CD4-positive, alpha-beta T cell treated with Interleukin-4 for 1 hour (primary cell): ENCODE results near the gene AQP9.
"Not testable (repeated sequence)": the region's sequence is repeated elsewhere in the genome, so short reads cannot be mapped to it uniquely, and the experiment has no call there.

Experiments
- DNase-seq, 2 donors: peaks; one replicate each; pipeline ENCODE4 v3.0.0-alpha.2; 2020 to 2022

The AQP9 gene

GRCh38 chr15:58138106-58138505 lies at the start of gene AQP9:
Gene AQP9, plus strand, starts transcription at chr15:58138381. Its CDS starts 185 bp downstream, at chr15:58138566.
- DNase-seq, result peak in 1 of 2 donors; percentile 50

- no peak for DNase-seq
Measured at GRCh38 chr15:58095415-58095814, 42.8 kb upstream of the AQP9 start.

- no peak for DNase-seq
Measured at GRCh38 chr15:58096529-58097084, 41.6 kb upstream of the AQP9 start.

GRCh38 chr15:58103482-58103881 lies 34.7 kb upstream of the AQP9 start:
- no peak for DNase-seq

GRCh38 chr15:58108117-58108516 lies 30.1 kb upstream of the AQP9 start:
- DNase-seq, result no peak

GRCh38 chr15:58109419-58109818 lies 28.8 kb upstream of the AQP9 start:
- no peak for DNase-seq

- DNase-seq, result no peak
Measured at GRCh38 chr15:58110999-58111717, 27.0 kb upstream of the AQP9 start.

GRCh38 chr15:58111718-58112104 lies 26.5 kb upstream of the AQP9 start:
- no peak for DNase-seq

GRCh38 chr15:58113358-58113757 lies 24.8 kb upstream of the AQP9 start:
- not testable (repeated sequence) for DNase-seq

GRCh38 chr15:58114388-58114787 lies 23.8 kb upstream of the AQP9 start:
- DNase-seq, result no peak

GRCh38 chr15:58114812-58115211 lies 23.4 kb upstream of the AQP9 start:
- no peak for DNase-seq

GRCh38 chr15:58115692-58116091 lies 22.5 kb upstream of the AQP9 start:
- no peak for DNase-seq

- DNase-seq, result no peak
Measured at GRCh38 chr15:58117619-58118018, 20.6 kb upstream of the AQP9 start.

GRCh38 chr15:58118272-58118671 lies 19.9 kb upstream of the AQP9 start:
- DNase-seq, result no peak

- no peak for DNase-seq
Measured at GRCh38 chr15:58119016-58119415, 19.2 kb upstream of the AQP9 start.

GRCh38 chr15:58124585-58124984 lies 13.6 kb upstream of the AQP9 start:
- DNase-seq, result no peak

- no peak for DNase-seq
Measured at GRCh38 chr15:58125333-58125732, 12.8 kb upstream of the AQP9 start.

GRCh38 chr15:58134886-58135285 lies 3.3 kb upstream of the AQP9 start:
- DNase-seq, result no peak

- DNase-seq, result no peak
Measured at GRCh38 chr15:58135511-58136174, 2.5 kb upstream of the AQP9 start.

GRCh38 chr15:58136731-58137130 lies 1.4 kb upstream of the AQP9 start:
- DNase-seq, result no peak

- DNase-seq, result no peak
Measured at GRCh38 chr15:58137686-58138085, 495 bp upstream of the AQP9 start.

- DNase-seq, result no peak
Measured at GRCh38 chr15:58139276-58139988, 1.3 kb downstream of the AQP9 start.

GRCh38 chr15:58139989-58140522 lies 1.9 kb downstream of the AQP9 start:
- peak in 1 of 2 donors; percentile 1 for DNase-seq
